H1 (cell line): ENCODE results near the gene LHFPL6. TPM values are rescaled to one million over a fixed set of nuclear protein-coding genes. Genes with fewer than 3 reads are reported as not detected.

Source experiments
- CHD7 ChIP-seq: fragments of 300-600 bp; sonication (generic); IDR thresholded peaks from 2 replicates; pipeline ENCODE4 v1.7.1; 2012; ENCODE audit warnings: low read length, moderate library complexity, mild to moderate bottlenecking, inconsistent platforms; ENCODE audit not compliant: insufficient replicate concordance
- polyA plus RNA-seq, 7 experiments: library from polyadenylated mRNA; depleted of rRNA in 3 of 7; stranded (reverse) in 5 of 7; unstranded in 2 of 7; fragments of >200 nt in 5 of 7; fragments of 200-250 nt in 2 of 7; gene quantifications; 1 replicate in 5 of 7; 2 replicates in 1 of 7; 4 replicates in 1 of 7; pipeline versions ENCODE4 v1.2.1 to v1.2.3, GENCODE V29; 2011 to 2013; ENCODE audit warnings: missing spikeins in 2 of 7, mixed read lengths in 2 of 7
- total RNA-seq: library from RNA; stranded (reverse); fragmentation: NEBNext Ultra II Directional; extraction: Animal tissue kit (Norgen Biotek cat#: 25700); gene quantifications from 2 replicates; pipeline ENCODE4 v1.2.1, GENCODE V29; 2021

Gene LHFPL6
- total and polyA plus RNA-seq, 2 of the 8 experiments (the other 6 are each of a cell fraction or from before 2014, with no cell fraction given): 7.6 to 17.0 TPM

- TF ChIP-seq CHD7: no peak
Observed at GRCh38 chr13:39525506-39525905, 77.5 kb downstream of the LHFPL6 start (continued).
